Stimulated activated CD4-positive, alpha-beta T cell treated with anti-CD3 and anti-CD28 coated beads, Interleukin-4, amount 100 ng/mL, for 1 hour (primary cell): Measurements from ENCODE around the gene SH3BGR.

Source experiments
- DNase-seq: peaks from one replicate; pipeline ENCODE4 v3.0.0-alpha.2; 2020

The SH3BGR gene

DNA sequence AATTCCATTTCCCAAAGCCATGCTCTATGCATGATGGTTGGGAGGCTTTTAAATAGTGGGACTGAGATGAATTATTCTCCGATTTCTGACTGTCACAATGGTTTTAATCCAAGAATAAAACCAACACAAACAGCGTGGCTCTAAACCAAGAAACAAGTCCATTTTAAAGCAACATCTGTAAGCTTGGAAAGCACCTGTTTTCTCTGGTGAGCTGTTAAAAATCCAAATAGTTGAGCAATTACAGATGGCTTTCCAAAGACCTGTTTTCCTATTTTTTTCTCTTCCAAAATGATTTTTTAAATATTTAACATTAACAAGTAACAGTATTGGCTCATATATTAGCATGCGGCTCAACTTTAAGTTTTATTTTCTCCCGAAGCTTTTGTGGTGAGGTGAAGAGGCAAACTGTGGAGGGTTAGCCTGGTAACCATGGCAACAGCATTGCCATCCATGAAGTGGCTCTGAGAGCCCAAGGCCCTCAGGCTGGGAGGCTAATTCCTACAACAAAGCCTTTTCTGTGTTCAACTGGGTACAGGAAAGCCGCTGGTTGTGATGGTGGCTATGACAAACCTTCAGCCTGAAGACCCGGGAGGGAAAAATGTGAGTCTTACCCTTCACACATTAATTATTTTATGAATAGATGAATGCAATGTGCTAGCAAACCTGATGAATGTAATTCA lies 104.3 kb downstream of the SH3BGR start:
- no peak for DNase-seq

DNA sequence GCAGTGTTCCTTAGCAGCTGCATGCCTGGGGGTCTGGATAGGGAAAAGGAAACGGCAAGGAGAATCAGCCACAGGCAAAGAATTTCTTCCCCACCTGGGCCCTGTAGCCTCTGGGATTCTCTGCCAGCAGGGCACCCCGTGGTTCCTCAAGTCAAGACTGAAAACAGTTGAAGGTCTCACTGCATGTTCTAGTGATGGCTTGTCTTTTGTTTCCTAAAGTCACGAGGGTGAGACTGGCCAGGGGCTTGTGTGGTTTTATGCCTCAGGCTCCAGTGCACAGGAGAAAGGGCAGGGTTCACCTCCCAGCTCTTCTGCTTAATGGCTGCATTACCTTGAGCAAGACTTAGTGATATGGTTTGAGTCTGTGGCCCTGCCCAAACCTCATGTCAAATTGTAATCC lies 107.7 kb downstream of the SH3BGR start:
- no peak for DNase-seq

DNA sequence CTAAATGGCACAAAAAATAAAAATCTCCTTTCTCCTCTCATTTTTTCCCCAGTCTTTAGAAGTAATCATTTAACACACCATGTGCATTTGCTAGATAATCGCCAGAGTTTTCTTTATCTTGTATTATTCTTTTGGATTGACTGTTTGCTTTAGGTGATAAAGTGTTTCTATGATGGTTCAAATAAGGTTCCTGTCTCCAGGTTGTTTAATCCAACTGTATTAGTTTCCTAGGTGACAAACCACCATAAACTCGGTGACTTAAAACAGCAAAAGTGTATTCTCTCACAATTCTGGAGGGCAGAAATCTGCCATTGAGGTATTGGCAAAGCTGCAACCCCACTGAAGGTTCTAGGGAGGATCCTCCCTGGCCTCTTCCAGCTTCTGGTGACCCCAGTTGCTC lies 109.4 kb downstream of the SH3BGR start:
- no peak for DNase-seq

DNA sequence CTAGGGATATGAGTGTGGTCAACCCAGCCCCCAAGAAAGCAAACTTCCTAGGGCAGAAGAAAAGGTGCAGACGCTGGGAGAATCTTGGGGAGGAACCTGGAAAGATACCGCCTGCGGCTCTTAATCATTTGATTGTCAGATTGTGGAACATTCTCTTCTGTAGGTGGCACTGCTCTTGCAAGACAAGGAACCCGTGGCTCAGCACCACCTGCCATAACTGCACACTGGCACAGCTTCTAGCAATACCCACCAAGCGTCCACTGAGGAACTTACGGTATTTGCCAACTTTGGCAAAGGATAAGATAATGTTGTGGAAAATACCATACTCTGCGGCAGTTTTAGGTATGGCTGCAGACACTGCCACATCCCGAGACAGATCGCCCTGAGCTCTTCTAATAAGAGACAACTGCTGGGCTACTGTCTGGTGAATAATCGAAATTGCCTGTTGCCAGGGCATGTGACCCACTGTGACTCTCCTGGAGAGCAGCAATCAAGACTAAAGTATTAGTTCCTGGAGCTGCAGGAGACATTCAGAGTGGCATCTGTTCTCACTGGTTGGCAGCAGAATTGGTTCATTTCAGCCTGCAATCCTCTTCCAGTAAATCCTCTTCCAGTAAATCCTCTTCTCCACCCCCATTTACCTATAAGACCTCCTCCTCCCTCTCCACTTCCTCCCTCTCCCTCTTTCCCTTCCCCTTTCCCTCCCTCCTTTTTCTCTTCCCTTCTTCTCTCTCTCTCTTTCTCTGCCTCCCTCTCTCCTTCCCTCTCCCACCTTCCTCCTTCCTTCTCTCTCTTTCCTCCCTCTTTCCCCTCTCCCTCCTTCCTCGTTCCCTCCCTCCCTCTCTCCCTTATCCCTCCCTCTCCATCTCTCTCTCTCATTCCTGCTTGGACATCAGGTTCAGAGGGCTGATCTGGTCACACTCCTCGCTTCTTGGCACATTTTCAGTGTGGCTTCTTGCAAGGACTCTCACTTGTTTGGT lies 111.3 kb downstream of the SH3BGR start:
- no peak for DNase-seq

DNA sequence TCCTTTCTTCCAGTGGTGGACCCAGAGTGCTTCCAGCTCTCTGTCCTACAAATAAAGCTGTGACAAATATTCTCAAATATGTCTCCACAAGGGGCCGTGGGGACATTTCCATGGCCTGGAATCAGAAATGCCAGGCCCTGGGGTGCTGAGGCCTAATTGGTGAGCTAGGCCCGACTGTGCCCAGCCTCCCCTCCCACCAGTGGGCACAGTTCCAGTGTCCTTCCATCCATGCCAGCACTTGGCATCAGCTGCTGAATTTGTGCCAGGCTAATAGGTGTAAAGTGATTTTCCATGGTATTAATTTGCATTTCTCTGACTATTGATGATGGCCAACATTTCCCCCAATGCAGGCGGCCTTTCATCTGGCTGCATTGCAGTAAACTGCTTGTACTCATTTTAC lies 112.4 kb downstream of the SH3BGR start:
- DNase-seq: no peak
